Endometrial microvascular endothelial cells (primary cell): Measurements from ENCODE around the gene IL18R1. TPM values are rescaled to one million over a fixed set of nuclear protein-coding genes. Genes with fewer than 3 reads are reported as not detected.

Experiments used
- in situ Hi-C: cut with HindIII; loops from 2 replicates; pipeline ENCODE4 v1.10.0; 2017; ENCODE audit warnings: low sequenced_read_pairs, low pct_unique_long_range_greater_than_20kb; ENCODE audit errors: inconsistent ontology term
- total RNA-seq: library from RNA; depleted of rRNA; stranded (reverse); fragments of >200 nt; gene quantifications from one replicate; pipeline ENCODE4 v1.2.3, GENCODE V29; 2015; ENCODE audit errors: inconsistent ontology term

IL18R1 gene
- total RNA-seq, 1 donor from 2014 or later, result 6.8 TPM

GRCh38 chr2:102385522-102385921 is 29.9 kb downstream of the IL18R1 start:
- in situ Hi-C loops, result no loop called here

GRCh38 chr2:102386004-102386403 is 30.4 kb downstream of the IL18R1 start:
- in situ Hi-C loops, result no loop called here

GRCh38 chr2:102386867-102387541 is 31.4 kb downstream of the IL18R1 start:
- in situ Hi-C loops, result no loop called here

- in situ Hi-C loops, result no loop called here
Measured at GRCh38 chr2:102387763-102388546, 32.4 kb downstream of the IL18R1 start.

GRCh38 chr2:102391565-102391964 is 36.0 kb downstream of the IL18R1 start:
- in situ Hi-C loops, result no loop called here

- in situ Hi-C loops, result no loop called here
Measured at GRCh38 chr2:102392096-102392495, 36.5 kb downstream of the IL18R1 start.

GRCh38 chr2:102392942-102393341 is 37.3 kb downstream of the IL18R1 start:
- in situ Hi-C loops, result no loop called here

GRCh38 chr2:102396012-102396411 is 40.4 kb downstream of the IL18R1 start:
- in situ Hi-C loops, result no loop called here

GRCh38 chr2:102397209-102397608 is 41.6 kb downstream of the IL18R1 start:
- in situ Hi-C loops, result no loop called here

- in situ Hi-C loops, result no loop called here
Measured at GRCh38 chr2:102399499-102400141, 44.0 kb downstream of the IL18R1 start.

- in situ Hi-C loops, result no loop called here
Measured at GRCh38 chr2:102401456-102401855, 45.9 kb downstream of the IL18R1 start.

GRCh38 chr2:102401865-102402264 is 46.3 kb downstream of the IL18R1 start:
- in situ Hi-C loops, result no loop called here

GRCh38 chr2:102410952-102411351 is 55.4 kb downstream of the IL18R1 start:
- in situ Hi-C loops, result no loop called here

GRCh38 chr2:102412199-102412598 is 56.6 kb downstream of the IL18R1 start:
- in situ Hi-C loops, result no loop called here

- in situ Hi-C loops, result no loop called here
Measured at GRCh38 chr2:102417946-102418345, 62.4 kb downstream of the IL18R1 start.

- in situ Hi-C loops, result no loop called here
Measured at GRCh38 chr2:102418421-102418961, 62.9 kb downstream of the IL18R1 start.

- in situ Hi-C loops, result no loop called here
Measured at GRCh38 chr2:102420290-102420689, 64.7 kb downstream of the IL18R1 start.

- in situ Hi-C loops, result no loop called here
Measured at GRCh38 chr2:102421890-102422759, 66.5 kb downstream of the IL18R1 start.

- in situ Hi-C loops, result no loop called here
Measured at GRCh38 chr2:102422910-102423309, 67.3 kb downstream of the IL18R1 start, which contains the start of gene IL18RAP. Gene IL18RAP, plus strand, starts transcription at chr2:102423160. Its CDS starts 118 bp downstream, at chr2:102423278.
